GM12892 (cell line): Measurements from ENCODE around the gene PFDN5.

Experiments
- POLR2A ChIP-seq: IDR thresholded peaks from 2 replicates; pipeline ENCODE4 v1.6.1; 2011; ENCODE audit warnings: low read depth, low read length, control low read depth
- POLR2AphosphoS5 ChIP-seq: IDR thresholded peaks from 2 replicates; pipeline ENCODE4 v1.6.1; 2011; ENCODE audit warnings: low read depth, low read length, control low read depth

- TF ChIP-seq POLR2AphosphoS5 (no peak), POLR2A (no peak)
These were observed 8.9 kb upstream of the PFDN5 start for GRCh38 chr12:53286448-53286847.
